A673 (cell line): ENCODE data around the gene HDAC4. TPM values are rescaled to one million over a fixed set of nuclear protein-coding genes. Genes with fewer than 3 reads are reported as not detected.

ENCODE experiments used
- BruUV-seq: library from RNA; stranded (reverse); fragments of 400-500 nt; replicated peaks from 2 replicates; lab custom pipeline; 2021; lab: Mats Ljungman, UMichigan
- CTCF ChIA-PET: fragments of 300-600 bp; sonication (Branson Sonifier 250); formaldehyde crosslinking; loops from one replicate; lab custom pipeline; 2022; ENCODE audit warnings: antibody characterized with exemption; lab: Charles Lee
- POLR2A ChIA-PET: fragments of 300-600 bp; sonication (Branson Sonifier 250); formaldehyde crosslinking; loops from one replicate; lab custom pipeline; 2022; ENCODE audit warnings: antibody characterized with exemption; ENCODE audit not compliant: low non-redundant PET; lab: Charles Lee
- DNase-seq: peaks from one replicate; pipeline ENCODE4 v3.0.0-alpha.2; 2015; ENCODE audit warnings: low spot score
- H3K27ac ChIP-seq: fragments of 200-600 bp; sonication (generic); 2 replicates; pipeline ENCODE4 v1.5.1; 2016; ENCODE audit warnings: mixed run types, low read depth, mild to moderate bottlenecking, mixed read lengths, antibody characterized with exemption, low read length; ENCODE audit not compliant: poor library complexity, severe bottlenecking
- H3K27me3 ChIP-seq: fragments of 200-600 bp; sonication (generic); replicated peaks from 2 replicates; pipeline ENCODE4 v1.6.1; 2017; ENCODE audit warnings: mixed run types, low read depth, mild to moderate bottlenecking, mixed read lengths, antibody characterized with exemption, low read length; ENCODE audit not compliant: insufficient read depth, poor library complexity
- H3K36me3 ChIP-seq: fragments of 200-600 bp; sonication (generic); 2 replicates; pipeline ENCODE4 v1.6.1; 2016; ENCODE audit warnings: mixed run types, mild to moderate bottlenecking, mixed read lengths, antibody characterized with exemption, low read length; ENCODE audit not compliant: insufficient read depth, poor library complexity, severe bottlenecking
- H3K4me1 ChIP-seq: fragments of 200-600 bp; sonication (generic); 2 replicates; pipeline ENCODE4 v1.6.1; 2017; ENCODE audit warnings: mixed run types, mild to moderate bottlenecking, mixed read lengths, antibody characterized with exemption, low read length; ENCODE audit not compliant: insufficient read depth, poor library complexity, severe bottlenecking
- H3K4me3 ChIP-seq: fragments of 200-600 bp; sonication (generic); 2 replicates; pipeline ENCODE4 v1.5.1; 2016; ENCODE audit warnings: low read depth, mixed run types, mild to moderate bottlenecking, mixed read lengths, low read length; ENCODE audit not compliant: poor library complexity, severe bottlenecking
- H3K9me3 ChIP-seq: fragments of 200-600 bp; sonication (generic); 2 replicates; pipeline ENCODE4 v1.6.1; 2016; ENCODE audit warnings: mixed run types, low read depth, mild to moderate bottlenecking, mixed read lengths, antibody characterized with exemption, low read length; ENCODE audit not compliant: poor library complexity, severe bottlenecking
- EZH2 ChIP-seq: fragments of 200-600 bp; sonication (generic); IDR thresholded peaks from 2 replicates; pipeline ENCODE4 v1.6.1; 2017; ENCODE audit warnings: borderline replicate concordance, low read depth, mild to moderate bottlenecking, mixed read lengths, antibody characterized with exemption, low read length; ENCODE audit not compliant: poor library complexity, severe bottlenecking
- intact Hi-C: fragments of 100-400 bp; cut with micrococcal nuclease; formaldehyde crosslinking; loops from one replicate; pipeline ENCODE4 v1.10.0; 2022; ENCODE audit not compliant: unreplicated experiment
- total RNA-seq: library from RNA; stranded (reverse); gene quantifications from 2 replicates; pipeline ENCODE4 v1.2.3, GENCODE V29; 2021
- TF ChIP-seq, protein P1 (sequence below): fragments of 300-800, 200-600 bp; sonication (generic); conservative IDR thresholded peaks from 2 replicates; pipeline ENCODE4 v1.5.1; 2017; ENCODE audit warnings: low read depth, mild to moderate bottlenecking, antibody characterized with exemption, low read length, moderate library complexity, mixed read lengths

Gene HDAC4
- total RNA-seq, 1 experiment from 2014 or later: 40.0 TPM

DNA sequence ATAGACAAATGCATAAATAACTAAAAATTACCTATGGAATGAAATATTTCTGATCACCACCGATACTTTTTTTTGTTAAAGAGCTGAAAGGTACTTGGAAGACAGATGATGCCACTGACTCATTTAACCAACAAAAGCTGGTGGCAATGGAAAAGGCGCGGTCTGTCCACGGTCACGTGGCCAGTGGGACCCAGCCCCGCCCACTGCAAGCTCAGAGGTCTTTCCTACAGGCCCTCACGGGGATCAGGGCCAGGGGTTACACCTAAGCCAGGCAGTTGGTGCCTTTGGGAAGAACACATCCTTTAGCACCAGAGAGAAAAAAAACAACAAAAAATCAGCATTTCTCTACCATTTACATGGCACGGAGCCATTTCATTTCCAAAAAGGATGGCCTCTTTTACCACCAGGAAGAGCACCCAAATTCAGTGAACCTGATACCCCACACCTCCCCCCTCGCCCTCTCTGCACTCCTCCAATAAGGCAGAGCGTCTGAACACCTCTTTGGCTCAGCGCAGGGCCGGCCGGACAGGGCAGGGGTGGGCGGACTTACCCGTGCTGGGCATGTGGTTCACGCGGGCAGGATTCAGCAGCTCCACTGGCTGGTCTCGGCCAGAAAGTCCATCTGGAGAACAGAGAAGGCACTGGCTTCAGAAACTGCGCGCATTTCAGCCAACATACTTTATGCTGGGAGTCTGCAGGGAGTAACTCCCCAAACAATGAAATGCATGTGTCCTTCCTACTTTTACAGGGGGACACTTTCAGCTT lies 164.6 kb downstream of the HDAC4 start:
- TF ChIP-seq, protein P1, sequence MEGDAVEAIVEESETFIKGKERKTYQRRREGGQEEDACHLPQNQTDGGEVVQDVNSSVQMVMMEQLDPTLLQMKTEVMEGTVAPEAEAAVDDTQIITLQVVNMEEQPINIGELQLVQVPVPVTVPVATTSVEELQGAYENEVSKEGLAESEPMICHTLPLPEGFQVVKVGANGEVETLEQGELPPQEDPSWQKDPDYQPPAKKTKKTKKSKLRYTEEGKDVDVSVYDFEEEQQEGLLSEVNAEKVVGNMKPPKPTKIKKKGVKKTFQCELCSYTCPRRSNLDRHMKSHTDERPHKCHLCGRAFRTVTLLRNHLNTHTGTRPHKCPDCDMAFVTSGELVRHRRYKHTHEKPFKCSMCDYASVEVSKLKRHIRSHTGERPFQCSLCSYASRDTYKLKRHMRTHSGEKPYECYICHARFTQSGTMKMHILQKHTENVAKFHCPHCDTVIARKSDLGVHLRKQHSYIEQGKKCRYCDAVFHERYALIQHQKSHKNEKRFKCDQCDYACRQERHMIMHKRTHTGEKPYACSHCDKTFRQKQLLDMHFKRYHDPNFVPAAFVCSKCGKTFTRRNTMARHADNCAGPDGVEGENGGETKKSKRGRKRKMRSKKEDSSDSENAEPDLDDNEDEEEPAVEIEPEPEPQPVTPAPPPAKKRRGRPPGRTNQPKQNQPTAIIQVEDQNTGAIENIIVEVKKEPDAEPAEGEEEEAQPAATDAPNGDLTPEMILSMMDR: no peak
- no peak for TF ChIP-seq EZH2
- POLR2A ChIA-PET: no interaction called here
- H3K9me3 ChIP-seq: no peaks in the 10 kb centered on the region
- no peaks in the 10 kb centered on the region for H3K36me3 ChIP-seq
- no TSS peak for BruUV-seq
- H3K27ac ChIP-seq: no peak overlapping the region
- DNase-seq: no peak
- H3K4me3 ChIP-seq: no peak overlapping the region
- CTCF ChIA-PET: no interaction called here
- H3K4me1 ChIP-seq: peaks cover 8% of the 10 kb centered on the region
- no peaks in the 10 kb centered on the region for H3K27me3 ChIP-seq
- intact Hi-C loops: no loop called here

DNA sequence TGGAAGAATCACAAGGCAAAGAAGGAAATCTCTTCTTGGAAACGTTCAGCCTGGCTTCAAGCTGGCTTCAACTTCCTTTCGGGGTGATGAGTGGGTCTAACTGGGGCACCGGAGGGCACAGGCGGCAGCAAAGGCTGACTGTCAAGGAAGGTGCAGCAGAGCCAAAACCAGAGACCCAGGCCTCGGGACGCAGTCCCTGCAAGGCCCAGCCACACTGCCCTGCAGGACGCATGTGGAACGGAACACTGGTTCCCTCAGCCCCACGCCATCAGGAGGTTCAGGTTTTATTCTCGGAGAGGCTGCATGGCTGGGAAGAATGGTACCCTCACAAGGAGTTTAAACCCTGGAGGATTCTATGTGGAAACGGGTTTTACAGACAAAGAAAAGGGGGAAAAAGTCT lies 165.5 kb downstream of the HDAC4 start:
- Histone ChIP-seq H3K27ac (no peak overlapping the region), H3K36me3 (no peaks in the 10 kb centered on the region), H3K9me3 (no peaks in the 10 kb centered on the region), H3K4me1 (peaks cover 17% of the 10 kb centered on the region), H3K4me3 (no peak overlapping the region), H3K27me3 (no peaks in the 10 kb centered on the region)
- BruUV-seq: no TSS peak
- DNase-seq: no peak
- intact Hi-C loops: no loop called here
- ChIA-PET POLR2A (no interaction called here), CTCF (no interaction called here)
- no peak for TF ChIP-seq EZH2
- TF ChIP-seq, protein P1: no peak

DNA sequence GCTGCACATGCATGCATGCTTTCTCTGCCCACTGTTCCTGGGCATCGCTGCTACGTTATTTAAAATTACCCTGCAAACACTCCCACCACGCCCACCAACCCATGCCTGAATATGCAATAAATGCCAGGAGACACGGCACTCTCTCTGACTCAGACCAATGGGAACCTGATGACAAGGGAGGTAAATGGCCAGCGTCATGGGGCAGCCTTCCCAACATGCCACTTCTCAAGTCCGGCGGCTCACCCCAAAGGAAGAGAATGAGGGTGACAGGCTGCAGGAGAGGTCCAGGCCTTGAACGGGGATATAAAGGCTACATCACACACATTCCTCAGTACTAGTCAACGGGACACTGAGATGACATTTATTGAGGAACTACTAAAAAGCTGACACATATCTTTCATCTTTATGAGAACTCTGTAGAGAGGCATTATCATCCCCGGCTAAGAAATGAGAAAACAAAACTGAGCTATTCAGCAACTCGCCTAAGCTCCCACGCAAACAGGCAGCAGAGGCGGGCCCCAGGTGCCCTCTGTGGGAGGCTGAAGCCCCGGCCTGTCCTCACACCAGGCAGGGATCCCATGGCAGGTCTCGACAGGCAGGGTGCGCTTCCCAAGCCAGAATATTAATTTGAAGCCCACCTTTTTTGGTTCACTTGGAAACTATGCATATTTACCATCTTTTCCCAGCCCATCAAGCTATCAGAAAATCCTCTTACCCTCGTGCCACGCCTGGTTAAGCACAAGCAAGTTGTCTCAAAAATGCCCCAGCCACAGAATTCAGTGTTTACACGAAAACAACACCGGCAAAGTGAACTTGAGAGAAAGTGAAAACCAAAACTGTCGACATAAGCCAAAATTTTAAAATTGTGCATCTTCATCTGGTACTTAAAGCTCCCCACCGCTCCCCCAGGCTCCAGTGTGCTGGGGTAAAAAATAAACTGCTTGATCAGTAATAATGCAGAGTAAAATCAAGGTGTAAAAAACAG lies 166.3 kb downstream of the HDAC4 start:
- ChIA-PET POLR2A (interaction anchor here (0.6 kb wide), 1 partner anchor 34 kb away, joined by 4 read pairs; no protein-coding TSS in a partner anchor), CTCF (no interaction called here)
- TF ChIP-seq EZH2: no peak
- TF ChIP-seq, protein P1: no peak
- no peak for DNase-seq
- no peaks in the 10 kb centered on the region for H3K36me3 ChIP-seq
- no peaks in the 10 kb centered on the region for H3K9me3 ChIP-seq
- BruUV-seq: no TSS peak
- intact Hi-C loops: no loop called here
- no peak overlapping the region for H3K4me3 ChIP-seq
- no peaks in the 10 kb centered on the region for H3K27me3 ChIP-seq
- peaks cover 23% of the 10 kb centered on the region for H3K4me1 ChIP-seq
- H3K27ac ChIP-seq: no peak overlapping the region
